Keratinocyte (primary cell): ENCODE data around the gene MIER2.

Source experiments
- EZH2 ChIP-seq: IDR thresholded peaks from one replicate; pipeline ENCODE4 v1.6.1; 2012; ENCODE audit warnings: inconsistent platforms, mild to moderate bottlenecking, low read length, moderate library complexity
- TF ChIP-seq, protein P1 (sequence below), 3 experiments: IDR thresholded peaks in 1 of 3; conservative IDR thresholded peaks in 1 of 3; optimal IDR thresholded peaks in 1 of 3; 2 replicates in 2 of 3; 3 replicates in 1 of 3; pipeline versions ENCODE3 to v1.5.1; 2011; ENCODE audit warnings: low read length in 3 of 3, mild to moderate bottlenecking in 3 of 3, moderate library complexity in 2 of 3, control low read depth in 1 of 3, inconsistent platforms in 1 of 3; ENCODE audit not compliant: insufficient read depth in 2 of 3; ENCODE audit errors: extremely low read depth in 1 of 3

DNA sequence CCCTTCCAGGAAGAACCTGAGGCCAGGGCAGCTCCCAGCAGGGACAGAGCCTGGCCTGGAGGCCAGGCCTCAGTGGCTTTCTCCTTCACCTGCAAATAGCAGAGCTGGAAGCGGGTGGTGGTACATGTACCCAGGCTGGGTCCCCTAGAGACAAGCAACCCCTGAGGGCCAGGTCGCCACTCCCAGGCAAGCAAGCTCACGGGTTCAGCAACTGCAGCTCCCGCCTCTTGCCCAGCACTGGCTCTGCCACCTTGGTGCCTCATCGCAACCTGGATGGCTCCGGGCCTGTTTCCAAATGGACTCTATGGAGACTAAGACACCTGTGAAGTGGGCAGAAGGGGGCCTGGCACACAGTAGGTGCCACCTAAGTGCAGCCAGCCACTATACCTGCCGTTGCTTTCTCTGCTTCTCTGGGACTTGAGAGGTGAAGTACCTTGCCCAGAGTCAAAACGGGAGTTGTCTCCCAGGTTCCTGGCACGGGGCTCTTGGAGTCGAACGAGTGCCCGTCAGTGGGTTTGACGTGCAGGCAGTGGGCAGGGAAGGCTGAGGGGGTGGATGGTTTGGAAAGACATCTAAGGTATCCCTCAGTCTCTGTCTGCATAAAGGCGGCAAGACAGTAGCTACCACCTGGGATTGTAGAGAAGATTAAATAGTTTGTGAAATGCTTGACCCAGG is 51.0 kb downstream of the MIER2 start:
- TF ChIP-seq, protein P1, sequence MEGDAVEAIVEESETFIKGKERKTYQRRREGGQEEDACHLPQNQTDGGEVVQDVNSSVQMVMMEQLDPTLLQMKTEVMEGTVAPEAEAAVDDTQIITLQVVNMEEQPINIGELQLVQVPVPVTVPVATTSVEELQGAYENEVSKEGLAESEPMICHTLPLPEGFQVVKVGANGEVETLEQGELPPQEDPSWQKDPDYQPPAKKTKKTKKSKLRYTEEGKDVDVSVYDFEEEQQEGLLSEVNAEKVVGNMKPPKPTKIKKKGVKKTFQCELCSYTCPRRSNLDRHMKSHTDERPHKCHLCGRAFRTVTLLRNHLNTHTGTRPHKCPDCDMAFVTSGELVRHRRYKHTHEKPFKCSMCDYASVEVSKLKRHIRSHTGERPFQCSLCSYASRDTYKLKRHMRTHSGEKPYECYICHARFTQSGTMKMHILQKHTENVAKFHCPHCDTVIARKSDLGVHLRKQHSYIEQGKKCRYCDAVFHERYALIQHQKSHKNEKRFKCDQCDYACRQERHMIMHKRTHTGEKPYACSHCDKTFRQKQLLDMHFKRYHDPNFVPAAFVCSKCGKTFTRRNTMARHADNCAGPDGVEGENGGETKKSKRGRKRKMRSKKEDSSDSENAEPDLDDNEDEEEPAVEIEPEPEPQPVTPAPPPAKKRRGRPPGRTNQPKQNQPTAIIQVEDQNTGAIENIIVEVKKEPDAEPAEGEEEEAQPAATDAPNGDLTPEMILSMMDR (optimal IDR thresholded peaks at IDR 0.05 in 1 of 3, IDR thresholded peaks at IDR 0.05 in 1 of 3, conservative IDR thresholded peaks at IDR 0.05 in 1 of 3; ENCODE audit: extremely low read depth in 1 of 3, insufficient read depth in 2 of 3, low read length in 3 of 3): no peak
- no peak for TF ChIP-seq EZH2
